NT2/D1 (cell line): ENCODE data around the gene MAP3K2.

Source experiments
- YY1 ChIP-seq: IDR thresholded peaks from 2 replicates; pipeline ENCODE4 v1.6.1; 2011; ENCODE audit not compliant: insufficient read length, insufficient read depth
- ZNF274 ChIP-seq: IDR thresholded peaks from 2 replicates; pipeline ENCODE4 v1.6.1; 2011; ENCODE audit warnings: mild to moderate bottlenecking, low read depth, low read length

DNA sequence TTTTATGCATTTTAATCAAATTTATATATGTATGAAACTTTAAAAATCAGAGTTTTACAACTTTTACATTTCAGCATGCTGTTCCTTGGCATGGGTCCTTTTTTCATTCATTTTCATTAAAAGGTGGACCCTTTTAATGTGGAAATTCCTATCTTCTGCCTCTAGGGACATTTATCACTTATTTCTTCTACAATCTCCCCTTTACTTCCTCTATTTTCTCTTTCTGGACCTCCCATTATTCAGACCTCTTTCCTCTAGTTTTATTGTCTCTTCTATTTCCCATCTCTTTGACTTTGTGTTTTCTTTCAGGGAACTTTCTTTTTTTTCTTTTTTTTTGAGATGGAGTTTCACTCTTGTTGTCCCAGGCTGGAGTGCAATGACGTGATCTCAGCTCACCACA is 36.1 kb upstream of the MAP3K2 start:
- TF ChIP-seq ZNF274 (no peak), YY1 (no peak)
